GM12874 (cell line): ENCODE measurements around the gene PHACTR3.

Experiments
- CTCF ChIP-seq: IDR thresholded peaks from 2 replicates; pipeline ENCODE4 v1.5.1; 2011; ENCODE audit warnings: low read depth, mild to moderate bottlenecking, control low read depth, low read length, moderate library complexity; ENCODE audit not compliant: insufficient read depth

Gene PHACTR3

GRCh38 chr20:59598625-59599310 is 5.6 kb upstream of the PHACTR3 start:
- peak; percentile 92 for TF ChIP-seq CTCF

DNA sequence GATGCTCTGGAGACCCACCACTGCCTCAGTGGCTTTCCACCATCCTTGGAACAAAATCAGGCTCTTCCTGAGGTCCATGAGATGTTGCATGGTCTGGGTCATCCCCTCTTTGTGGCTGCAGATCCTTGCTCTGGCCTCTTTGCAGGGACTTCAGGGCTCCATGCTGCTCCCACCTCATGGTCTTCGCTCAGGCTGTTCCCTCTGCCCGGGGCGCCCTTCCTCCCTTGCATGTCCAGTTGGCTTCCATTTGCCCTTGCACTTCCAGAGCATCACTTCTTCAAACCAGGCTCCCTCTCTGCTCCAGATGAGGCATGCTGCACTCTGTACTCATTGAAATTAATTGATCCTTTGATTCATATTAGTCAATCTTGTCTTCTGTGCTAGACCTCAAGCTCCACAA is 4.4 kb upstream of the PHACTR3 start:
- no peak for TF ChIP-seq CTCF

- TF ChIP-seq CTCF = no peak
Measured at GRCh38 chr20:59600472-59600871, 3.9 kb upstream of the PHACTR3 start.

DNA sequence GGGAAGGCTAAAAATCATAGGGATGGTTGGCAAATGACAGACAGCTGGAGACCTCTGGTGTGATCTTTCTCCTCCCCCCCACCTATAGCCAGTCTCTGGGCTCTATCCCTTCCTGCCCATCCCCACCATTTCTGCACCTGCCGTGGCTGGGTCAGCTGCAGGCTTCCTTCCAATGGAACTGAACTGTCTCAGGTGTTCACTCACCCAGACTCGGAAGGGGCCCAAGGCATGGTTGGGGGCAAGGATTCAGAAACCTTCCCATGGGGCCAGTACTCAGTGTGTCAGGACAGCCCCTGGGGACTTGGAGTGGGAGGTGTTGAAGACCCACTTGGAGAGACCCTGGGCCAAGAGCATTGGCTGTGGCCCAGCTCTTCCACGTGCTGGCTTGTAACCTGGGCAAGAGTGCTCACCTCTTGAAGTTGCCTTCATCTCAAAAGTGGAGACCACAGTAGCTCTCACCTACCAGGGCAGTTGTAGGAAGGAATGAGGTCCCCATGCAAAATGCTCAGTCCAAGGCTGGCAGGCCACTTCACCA is 1.7 kb upstream of the PHACTR3 start:
- TF ChIP-seq CTCF = no peak

DNA sequence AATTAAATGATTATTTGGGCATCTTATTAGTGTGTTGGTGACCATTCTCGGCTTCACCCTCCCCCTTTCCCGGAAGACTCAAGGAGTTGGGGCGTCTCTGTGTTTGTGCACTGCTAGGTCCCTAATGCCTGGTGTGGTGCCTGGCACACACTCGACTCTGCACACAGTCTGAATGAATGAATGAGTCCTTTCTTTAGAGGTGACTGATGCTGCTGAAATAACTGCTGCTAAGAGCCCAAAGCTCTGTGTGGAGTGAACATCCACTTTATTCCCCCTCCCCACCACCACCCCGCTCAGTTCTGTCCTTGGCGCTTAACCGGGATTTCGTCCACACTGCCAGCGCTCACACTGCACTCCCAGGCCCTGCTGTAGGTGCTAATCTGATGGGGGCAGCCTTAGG is 1.2 kb upstream of the PHACTR3 start:
- no peak for TF ChIP-seq CTCF

GRCh38 chr20:59604741-59605600 is 631 bp downstream of the PHACTR3 start:
- TF ChIP-seq CTCF = no peak

GRCh38 chr20:59605601-59606364 is 1.4 kb downstream of the PHACTR3 start:
- TF ChIP-seq CTCF = no peak
